Calu3 (cell line): ENCODE measurements around the gene ELAPOR1. TPM values are rescaled to one million over a fixed set of nuclear protein-coding genes. Genes with fewer than 3 reads are reported as not detected.
"Not testable (repeated sequence)": the region's sequence is repeated elsewhere in the genome, so short reads cannot be mapped to it uniquely, and the experiment has no call there.

Source experiments
- BruUV-seq: library from RNA; stranded (reverse); fragments of 400-500 nt; replicated peaks from 2 replicates; lab custom pipeline; 2021; lab: Mats Ljungman, UMichigan
- CTCF ChIA-PET: fragments of 300-600 bp; sonication (Branson Sonifier 250); formaldehyde crosslinking; loops from one replicate; lab custom pipeline; 2022; ENCODE audit warnings: antibody characterized with exemption; lab: Charles Lee
- DNase-seq: peaks from one replicate; pipeline ENCODE4 v3.0.0; 2022
- H3K27ac Mint-ChIP-seq: one replicate; pipeline ENCODE4 v1.8.0; 2022; ENCODE audit warnings: mixed read lengths; ENCODE audit not compliant: unreplicated experiment
- H3K27me3 Mint-ChIP-seq: one replicate; pipeline ENCODE4 v1.8.0; 2022; ENCODE audit warnings: mixed read lengths; ENCODE audit not compliant: unreplicated experiment
- H3K36me3 Mint-ChIP-seq: one replicate; pipeline ENCODE4 v1.8.0; 2022; ENCODE audit warnings: mild to moderate bottlenecking, moderate library complexity, mixed read lengths; ENCODE audit not compliant: insufficient read depth, unreplicated experiment
- H3K4me1 Mint-ChIP-seq: one replicate; pipeline ENCODE4 v1.8.0; 2022; ENCODE audit warnings: mild to moderate bottlenecking, low read depth, mixed read lengths; ENCODE audit not compliant: unreplicated experiment
- H3K4me3 Mint-ChIP-seq: one replicate; pipeline ENCODE4 v1.8.0; 2022; ENCODE audit warnings: mild to moderate bottlenecking, low read depth, moderate library complexity, mixed read lengths; ENCODE audit not compliant: unreplicated experiment
- H3K9me3 Mint-ChIP-seq: one replicate; pipeline ENCODE4 v1.8.0; 2022; ENCODE audit warnings: low read depth, mixed read lengths; ENCODE audit not compliant: unreplicated experiment
- CTCF ChIP-seq: fragments of 200-600 bp; IDR thresholded peaks from one replicate; pipeline ENCODE4 v1.8.0; 2022; ENCODE audit warnings: antibody characterized with exemption; ENCODE audit not compliant: unreplicated experiment
- intact Hi-C: fragments of 100-400 bp; cut with micrococcal nuclease; formaldehyde crosslinking; loops from one replicate; pipeline ENCODE4 v1.10.0; 2022; ENCODE audit not compliant: unreplicated experiment
- total RNA-seq: library from RNA; stranded (reverse); gene quantifications from 2 replicates; pipeline ENCODE4 v1.2.3, GENCODE V29; 2022

Gene ELAPOR1
- total RNA-seq, 1 experiment from 2014 or later = 0.45 TPM

- no peaks in the 10 kb centered on the region for H3K27me3 Mint-ChIP-seq
- H3K9me3 Mint-ChIP-seq = no peaks in the 10 kb centered on the region
- H3K4me3 Mint-ChIP-seq = no peak overlapping the region
- no TSS peak for BruUV-seq
- peaks cover 11% of the 10 kb centered on the region for H3K4me1 Mint-ChIP-seq
- intact Hi-C loops = no loop called here
- H3K36me3 Mint-ChIP-seq = no peaks in the 10 kb centered on the region
- TF ChIP-seq CTCF = no peak
- no peak overlapping the region for H3K27ac Mint-ChIP-seq
- DNase-seq = no peak
- CTCF ChIA-PET = no interaction called here
Observed at GRCh38 chr1:109137958-109138357, 24.0 kb downstream of the ELAPOR1 start.

GRCh38 chr1:109138358-109138757, 24.4 kb downstream of the ELAPOR1 start:
- CTCF ChIA-PET = no interaction called here
- no peak for TF ChIP-seq CTCF
- Mint-ChIP-seq H3K36me3 (no peaks in the 10 kb centered on the region), H3K27me3 (no peaks in the 10 kb centered on the region), H3K4me1 (peaks cover 11% of the 10 kb centered on the region), H3K27ac (no peak overlapping the region), H3K9me3 (no peaks in the 10 kb centered on the region), H3K4me3 (no peak overlapping the region)
- intact Hi-C loops = no loop called here
- no peak for DNase-seq
- BruUV-seq = no TSS peak

GRCh38 chr1:109140392-109140791, 26.5 kb downstream of the ELAPOR1 start:
- Mint-ChIP-seq H3K27me3 (no peaks in the 10 kb centered on the region), H3K4me1 (no peaks in the 10 kb centered on the region), H3K27ac (no peak overlapping the region), H3K4me3 (no peak overlapping the region), H3K36me3 (no peaks in the 10 kb centered on the region), H3K9me3 (no peaks in the 10 kb centered on the region)
- intact Hi-C loops = no loop called here
- no peak for TF ChIP-seq CTCF
- no TSS peak for BruUV-seq
- no peak for DNase-seq
- CTCF ChIA-PET = no interaction called here

GRCh38 chr1:109142260-109142659, 28.3 kb downstream of the ELAPOR1 start:
- BruUV-seq = no TSS peak
- intact Hi-C loops = no loop called here
- CTCF ChIA-PET = interaction anchor here (0.9 kb wide), 1 partner anchor 30 kb away, joined by 3 read pairs; a partner anchor contains a TSS
- no peaks in the 10 kb centered on the region for H3K9me3 Mint-ChIP-seq
- TF ChIP-seq CTCF = no peak
- H3K4me1 Mint-ChIP-seq = no peaks in the 10 kb centered on the region
- H3K27ac Mint-ChIP-seq = no peak overlapping the region
- no peaks in the 10 kb centered on the region for H3K27me3 Mint-ChIP-seq
- H3K36me3 Mint-ChIP-seq = no peaks in the 10 kb centered on the region
- no peak for DNase-seq
- no peak overlapping the region for H3K4me3 Mint-ChIP-seq

DNA sequence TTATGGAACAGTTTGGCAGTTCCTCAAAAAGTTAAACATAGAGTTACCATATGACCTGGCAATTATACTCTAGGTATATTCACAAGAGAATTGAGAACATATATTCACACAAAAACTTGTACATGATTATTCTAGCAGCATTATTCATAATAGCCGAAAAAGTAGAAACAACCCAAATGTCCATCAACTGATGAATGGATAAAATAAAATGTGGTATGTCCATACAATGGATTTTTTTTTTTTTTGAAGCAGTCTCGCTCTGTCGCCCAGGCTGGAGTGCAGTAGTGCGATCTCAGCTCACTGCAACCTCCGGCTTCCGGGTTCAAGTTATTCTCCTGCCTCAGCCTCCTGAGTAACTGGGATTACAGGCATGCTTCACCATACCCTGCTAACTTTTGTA, 28.8 kb downstream of the ELAPOR1 start:
- BruUV-seq, H3K4me3 Mint-ChIP-seq, H3K27me3 Mint-ChIP-seq, DNase-seq, H3K4me1 Mint-ChIP-seq, intact Hi-C loops, H3K36me3 Mint-ChIP-seq, H3K9me3 Mint-ChIP-seq, H3K27ac Mint-ChIP-seq: not testable (repeated sequence)
- CTCF ChIA-PET = interaction anchor here (0.9 kb wide), 1 partner anchor 30 kb away, joined by 3 read pairs; a partner anchor contains a TSS
